NCI-H1694 (cell line): ENCODE data around the gene BICDL2.
"Not testable (repeated sequence)": the region's sequence is repeated elsewhere in the genome, so short reads cannot be mapped to it uniquely, and the experiment has no call there.

Source experiments
- DNase-seq: peaks from one replicate; lab custom pipeline; 2025; lab: John Stamatoyannopoulos, UW

BICDL2 gene, protein sequence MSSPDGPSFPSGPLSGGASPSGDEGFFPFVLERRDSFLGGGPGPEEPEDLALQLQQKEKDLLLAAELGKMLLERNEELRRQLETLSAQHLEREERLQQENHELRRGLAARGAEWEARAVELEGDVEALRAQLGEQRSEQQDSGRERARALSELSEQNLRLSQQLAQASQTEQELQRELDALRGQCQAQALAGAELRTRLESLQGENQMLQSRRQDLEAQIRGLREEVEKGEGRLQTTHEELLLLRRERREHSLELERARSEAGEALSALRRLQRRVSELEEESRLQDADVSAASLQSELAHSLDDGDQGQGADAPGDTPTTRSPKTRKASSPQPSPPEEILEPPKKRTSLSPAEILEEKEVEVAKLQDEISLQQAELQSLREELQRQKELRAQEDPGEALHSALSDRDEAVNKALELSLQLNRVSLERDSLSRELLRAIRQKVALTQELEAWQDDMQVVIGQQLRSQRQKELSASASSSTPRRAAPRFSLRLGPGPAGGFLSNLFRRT

DNA sequence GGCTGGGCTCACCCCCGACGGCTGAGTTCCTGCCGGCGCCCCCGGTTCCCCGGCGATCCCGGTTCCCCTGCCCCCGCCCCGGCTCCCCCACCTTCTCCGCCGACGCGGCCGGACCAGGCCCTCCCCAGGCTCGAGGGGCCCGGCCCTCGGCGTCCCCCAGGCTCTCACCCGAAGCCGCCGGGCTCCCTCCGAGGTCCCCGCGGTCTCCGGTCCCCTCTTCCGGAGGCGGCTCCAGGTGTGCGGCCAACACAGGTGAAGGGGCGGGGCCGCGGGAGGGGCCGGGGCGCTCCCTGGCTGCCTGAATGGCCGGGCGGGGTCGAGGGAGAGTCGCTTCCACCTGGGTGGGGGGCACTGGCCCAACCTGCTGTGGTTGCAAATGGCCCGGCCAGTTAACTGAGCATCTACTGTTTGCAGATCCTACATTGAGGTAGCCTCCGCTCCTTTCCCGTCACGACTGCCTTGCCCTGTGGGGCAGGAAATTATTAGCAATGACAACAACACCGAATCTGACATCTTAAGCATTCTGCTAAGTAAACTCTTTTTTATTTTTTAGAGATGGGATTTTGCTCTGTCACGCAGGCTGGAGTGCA, at the start of gene BICDL2:
BICDL2 (minus strand) TSS at position 219 of the 590 bp plus-strand sequence. CDS start 1,448 bp downstream, outside the sequence.
- no peak for DNase-seq

DNA sequence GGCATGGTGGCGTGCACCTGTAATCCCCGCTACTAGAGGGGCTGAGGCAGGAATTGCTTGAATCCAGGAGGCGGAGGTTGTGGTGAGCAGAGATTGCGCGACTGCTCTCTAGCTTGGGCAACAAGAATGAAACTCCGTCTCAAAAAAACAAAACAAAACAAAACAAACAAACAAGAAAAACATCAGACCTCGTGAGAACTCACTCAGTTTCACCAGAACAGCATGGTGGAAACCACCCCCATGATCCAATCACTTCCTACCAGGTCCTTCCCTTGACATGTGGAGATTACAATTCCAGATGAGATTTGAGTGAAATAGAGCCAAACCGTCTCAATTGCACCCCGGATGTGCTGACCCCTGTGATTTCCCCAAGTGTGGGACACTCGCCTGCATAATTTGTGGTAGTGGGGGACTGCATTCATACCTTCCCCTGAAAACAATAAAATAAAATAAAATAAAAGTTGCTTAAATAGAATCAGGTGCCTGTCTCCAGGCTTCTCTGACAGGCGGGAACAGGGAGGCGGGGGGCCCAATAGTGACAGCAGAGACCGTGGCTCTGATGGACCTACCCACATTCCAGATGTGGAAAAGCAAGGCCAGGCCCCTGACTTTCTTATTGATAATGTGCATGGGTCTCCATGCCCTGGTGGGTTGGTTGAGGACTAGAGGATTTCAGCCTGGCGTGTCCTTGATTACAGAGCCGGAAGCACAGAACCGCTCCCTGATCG, 49.3 kb upstream of the BICDL2 start:
- DNase-seq = no peak

DNA sequence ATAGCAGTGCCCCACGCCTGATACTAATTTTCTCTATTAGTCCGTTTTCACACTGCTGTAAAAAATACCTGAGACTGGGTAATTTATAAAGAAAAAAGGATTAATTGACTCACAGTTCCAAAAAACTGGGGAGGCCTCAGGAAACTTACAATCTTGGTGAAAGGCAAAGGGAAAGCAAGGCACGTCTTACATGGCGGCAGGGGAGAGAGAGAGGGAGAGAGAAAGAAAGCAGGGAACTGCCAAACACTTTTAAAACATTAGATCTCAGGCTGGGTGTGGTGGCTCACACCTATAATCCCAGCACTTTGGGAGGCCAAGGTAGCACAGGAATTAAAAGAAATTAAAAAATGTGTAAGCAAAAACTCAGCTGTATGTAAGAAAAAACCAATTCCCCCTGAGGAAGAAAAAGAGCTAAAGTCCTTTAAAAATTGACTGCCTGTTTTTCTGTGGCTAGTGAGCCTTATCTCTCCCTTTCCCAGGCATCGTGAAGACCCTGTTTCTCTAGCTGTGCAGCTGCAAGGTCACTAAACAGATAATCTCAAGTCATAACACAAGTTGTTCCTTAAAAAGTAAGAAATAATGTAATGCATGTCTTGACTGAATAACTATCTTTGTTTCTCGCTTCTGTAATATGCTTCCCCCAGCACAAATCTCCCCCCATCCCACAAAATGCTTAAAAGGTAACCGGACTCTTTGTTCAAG, 48.4 kb upstream of the BICDL2 start:
- no peak for DNase-seq

- no peak for DNase-seq
Measured at GRCh38 chr16:3084491-3084890, 47.7 kb upstream of the BICDL2 start.

DNA sequence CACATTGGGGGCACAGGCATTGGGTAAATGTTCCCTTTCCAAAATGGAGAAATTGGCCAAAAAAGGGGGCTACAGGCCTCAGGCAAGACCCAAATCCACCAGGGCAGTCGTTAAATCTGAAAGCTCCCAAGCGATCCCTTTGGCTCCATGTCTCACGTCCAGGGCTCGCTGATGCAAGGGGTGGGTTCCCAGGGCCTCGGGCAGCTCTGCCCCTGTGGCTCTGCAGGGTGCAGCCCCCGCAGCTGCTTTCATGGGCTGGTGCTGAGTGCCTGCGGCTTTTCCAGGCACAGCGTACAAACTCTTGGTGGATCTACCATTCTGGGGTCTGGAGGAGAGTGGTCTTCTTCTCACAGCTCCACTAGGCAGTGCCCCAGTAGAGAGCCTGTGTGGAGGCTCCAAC, 46.7 kb upstream of the BICDL2 start:
- not testable (repeated sequence) for DNase-seq

GRCh38 chr16:3081957-3082356, 45.2 kb upstream of the BICDL2 start:
- not testable (repeated sequence) for DNase-seq

DNA sequence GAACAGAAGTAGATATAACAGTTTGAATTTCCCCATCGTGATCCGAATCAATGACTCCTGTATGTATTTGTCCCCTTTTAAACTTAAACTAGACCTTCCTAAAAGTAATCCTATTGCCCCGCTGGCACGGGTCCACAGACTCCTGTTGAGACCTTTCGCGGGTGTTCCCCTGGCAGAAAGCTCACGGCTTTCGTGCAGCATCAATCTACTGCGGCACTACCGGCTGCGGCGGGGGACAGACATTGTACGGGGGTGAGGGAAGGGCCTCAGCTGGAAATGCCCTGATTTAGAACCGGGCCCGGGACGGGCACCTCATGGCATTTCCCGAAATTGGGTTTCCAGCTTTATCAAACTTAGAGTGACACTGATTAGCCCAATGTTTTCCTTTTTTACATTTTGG, 43.3 kb upstream of the BICDL2 start:
- DNase-seq = no peak

- no peak for DNase-seq
Measured at GRCh38 chr16:3076577-3076976, 39.8 kb upstream of the BICDL2 start.

DNA sequence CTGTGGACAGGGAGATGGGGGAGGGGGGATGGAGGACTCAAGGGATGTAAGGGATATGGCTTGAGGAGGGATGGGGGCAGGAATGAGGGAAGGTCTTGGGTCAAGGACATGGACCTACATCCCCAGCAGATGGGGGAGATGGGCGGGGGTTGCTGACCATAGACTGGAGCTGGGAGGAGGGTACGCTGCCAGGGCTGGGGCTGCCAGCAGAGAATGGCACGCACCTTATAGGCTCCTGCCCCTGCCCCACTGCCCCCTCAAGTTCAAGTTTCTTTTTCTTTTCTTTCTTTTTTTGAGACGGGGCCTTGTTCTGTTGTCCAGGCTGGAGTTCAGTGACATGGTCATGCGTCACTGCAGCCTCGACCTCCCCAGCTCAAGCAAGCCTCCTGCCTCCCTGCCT, 39.2 kb upstream of the BICDL2 start:
- DNase-seq = not testable (repeated sequence)

GRCh38 chr16:3075523-3075915, 38.8 kb upstream of the BICDL2 start:
- no peak for DNase-seq

GRCh38 chr16:3074860-3075522, 38.2 kb upstream of the BICDL2 start:
- DNase-seq = no peak

DNA sequence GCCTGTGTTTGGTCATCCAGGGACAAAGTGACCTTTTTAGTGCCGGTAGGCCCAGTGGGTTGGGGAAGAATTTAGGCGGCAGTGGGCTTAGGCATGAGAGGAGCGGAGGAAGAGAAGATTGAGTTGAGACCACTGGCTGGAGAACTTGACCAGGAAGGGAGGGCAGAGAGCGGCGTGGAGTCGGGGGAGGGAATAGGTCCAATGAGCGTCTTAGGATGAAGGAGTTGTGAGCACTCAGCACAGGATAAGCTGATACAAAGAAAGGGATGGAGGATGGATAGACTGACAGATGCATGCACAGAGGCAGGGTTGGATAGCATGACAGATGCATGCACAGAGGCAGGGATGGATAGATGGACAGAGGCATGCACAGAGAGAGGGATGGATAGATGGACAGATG, 36.7 kb upstream of the BICDL2 start:
- DNase-seq = no peak

DNA sequence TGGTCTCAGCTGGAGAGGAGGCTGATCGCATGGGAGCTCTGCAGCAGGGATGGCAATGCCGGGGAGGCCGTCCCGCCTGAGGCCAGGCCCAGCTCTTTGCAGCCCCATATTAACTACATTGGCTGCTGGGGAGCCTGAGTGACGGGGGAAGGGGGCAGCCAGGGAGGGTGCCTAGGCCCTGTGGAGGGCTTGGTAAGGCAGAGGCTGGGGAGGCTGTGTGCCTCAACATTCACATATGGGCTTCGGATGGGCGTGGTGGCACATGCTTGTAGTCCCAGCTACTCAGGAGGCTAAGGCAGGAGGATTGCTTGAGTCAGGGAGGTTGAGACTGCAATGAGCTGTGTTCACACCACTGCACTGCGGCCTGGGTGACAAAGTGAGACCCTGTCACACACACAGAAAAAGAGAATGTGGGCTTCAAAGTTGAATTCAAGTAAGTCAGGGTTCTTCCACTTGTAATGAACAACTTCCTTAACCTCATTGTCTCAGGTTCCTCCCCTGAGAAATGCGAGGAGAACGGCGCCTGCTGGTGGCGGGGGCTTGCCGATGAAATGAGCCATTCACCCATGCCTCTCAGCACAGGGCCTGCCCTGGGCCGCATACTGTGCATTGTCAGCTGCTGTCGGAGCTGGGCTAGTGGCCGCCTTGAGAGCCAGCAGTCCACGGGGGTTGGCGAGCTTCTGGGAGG, 36.0 kb upstream of the BICDL2 start:
- not testable (repeated sequence) for DNase-seq

DNA sequence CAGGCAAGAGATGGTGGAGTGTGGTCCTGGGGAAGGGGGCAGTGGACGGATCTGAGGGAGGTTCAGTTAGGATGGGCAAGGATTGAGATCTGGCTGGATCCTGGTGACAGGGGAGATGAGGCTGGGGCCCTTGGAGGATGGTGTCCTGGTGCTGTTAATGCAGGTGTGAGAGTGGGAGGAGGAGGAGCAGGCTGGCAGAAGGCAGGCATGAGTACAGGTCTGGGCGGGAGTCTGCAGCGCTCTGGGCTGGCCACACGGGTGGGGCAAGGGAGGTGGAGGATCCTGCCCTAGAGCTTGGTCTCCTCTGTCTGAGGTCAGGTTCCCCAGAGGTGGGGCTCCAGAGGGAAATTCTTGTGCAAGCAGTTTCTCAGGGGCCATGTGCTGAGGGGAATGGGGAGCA, 35.4 kb upstream of the BICDL2 start:
- DNase-seq = not testable (repeated sequence)

- no peak for DNase-seq
Measured at GRCh38 chr16:3071655-3072054, 34.9 kb upstream of the BICDL2 start.

DNA sequence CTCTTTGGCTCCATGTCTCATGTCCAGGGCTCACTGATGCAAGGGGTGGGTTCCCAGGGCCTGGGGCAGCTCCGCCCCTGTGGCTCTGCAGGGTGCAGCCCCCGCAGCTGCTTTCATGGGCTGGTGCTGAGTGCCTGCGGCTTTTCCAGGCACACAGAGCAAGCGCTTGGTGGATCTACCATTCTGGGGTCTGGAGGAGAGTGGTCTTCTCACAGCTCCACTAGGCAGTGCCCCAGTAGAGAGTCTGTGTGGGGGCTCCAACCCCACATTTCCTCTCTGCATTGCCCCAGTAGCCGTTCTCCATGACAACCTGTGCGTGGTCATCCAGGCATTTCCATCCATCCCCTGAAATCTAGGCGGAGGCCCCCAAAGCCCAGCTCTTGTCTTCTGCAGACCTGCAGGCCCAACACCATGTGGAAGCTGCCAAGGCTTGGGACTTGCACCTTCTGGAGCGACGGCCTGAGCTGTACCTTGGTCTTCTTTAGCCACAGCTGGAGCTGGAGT, 33.9 kb upstream of the BICDL2 start:
- no peak for DNase-seq

- not testable (repeated sequence) for DNase-seq
Measured at GRCh38 chr16:3069146-3069545, 32.4 kb upstream of the BICDL2 start.

GRCh38 chr16:3068487-3068886, 31.7 kb upstream of the BICDL2 start:
- DNase-seq = no peak

DNA sequence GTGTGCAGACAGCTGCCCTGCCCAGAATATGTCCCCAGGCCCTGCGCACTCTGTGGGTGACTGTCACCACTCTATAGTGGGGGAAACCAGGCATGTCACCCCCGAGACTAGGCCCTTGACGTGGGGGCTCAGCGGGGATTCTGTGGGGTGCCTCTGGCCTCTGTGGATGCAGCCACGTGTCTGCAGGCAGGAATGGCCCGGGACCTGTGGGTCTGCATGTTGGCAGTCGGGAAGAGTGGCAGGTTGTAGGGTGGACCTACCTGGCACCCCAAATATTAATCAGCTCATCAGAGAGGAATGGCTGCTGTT, 29.6 kb upstream of the BICDL2 start:
- no peak for DNase-seq

- no peak for DNase-seq
Measured at GRCh38 chr16:3065742-3066439, 29.1 kb upstream of the BICDL2 start.
